Natural killer cell (primary cell): ENCODE results near the gene HAAO. TPM values are rescaled to one million over a fixed set of nuclear protein-coding genes. Genes with fewer than 3 reads are reported as not detected.

Experiments used
- ATAC-seq, 3 donors: fragments of 150-1000 bp in 2 of 3; fragments of 200-7000 bp in 1 of 3; cut with Tn5 transposase; 1 replicate in 1 of 3; 2 replicates in 2 of 3; pipeline ENCODE4 v1.10.0; 2021; ENCODE audit warnings: mild to moderate bottlenecking in 2 of 3, moderate library complexity in 2 of 3
- DNase-seq, 2 donors: peaks; one replicate each; pipeline versions ENCODE4 v3.0.0 to v3.0.0-alpha.2; 2013 to 2021; ENCODE audit warnings: mixed read lengths in 1 of 2
- H3K27ac ChIP-seq: one replicate; pipeline ENCODE4 v1.5.1; 2013; ENCODE audit warnings: mild to moderate bottlenecking, low read length
- H3K27me3 ChIP-seq: one replicate; pipeline ENCODE4 v1.6.1; 2013; ENCODE audit warnings: low read length; ENCODE audit not compliant: control insufficient read depth, insufficient read depth
- H3K36me3 ChIP-seq: one replicate; pipeline ENCODE4 v1.6.1; 2013; ENCODE audit warnings: low read length; ENCODE audit not compliant: control insufficient read depth, insufficient read depth
- H3K4me1 ChIP-seq: one replicate; pipeline ENCODE4 v1.6.1; 2013; ENCODE audit warnings: low read length; ENCODE audit not compliant: control insufficient read depth, insufficient read depth
- H3K4me3 ChIP-seq: one replicate; pipeline ENCODE4 v1.5.1; 2013; ENCODE audit warnings: low read length
- H3K9me3 ChIP-seq: one replicate; pipeline ENCODE4 v1.6.1; 2013; ENCODE audit warnings: low read length; ENCODE audit not compliant: control insufficient read depth, insufficient read depth
- H3K27ac Mint-ChIP-seq, 2 donors: one replicate each; pipeline ENCODE4 v1.8.0; 2022; ENCODE audit warnings: mild to moderate bottlenecking in 2 of 2, mixed read lengths in 2 of 2, moderate library complexity in 1 of 2
- H3K27me3 Mint-ChIP-seq, 2 donors: one replicate each; pipeline ENCODE4 v1.8.0; 2022; ENCODE audit warnings: low read depth in 2 of 2, mixed read lengths in 2 of 2
- H3K36me3 Mint-ChIP-seq: one replicate; pipeline ENCODE4 v1.8.0; 2022; ENCODE audit warnings: mixed read lengths
- H3K4me1 Mint-ChIP-seq, 2 donors: one replicate each; pipeline ENCODE4 v1.8.0; 2022; ENCODE audit warnings: mixed read lengths in 2 of 2
- H3K4me3 Mint-ChIP-seq: one replicate; pipeline ENCODE4 v1.8.0; 2022; ENCODE audit warnings: mild to moderate bottlenecking, moderate library complexity, mixed read lengths
- H3K9me3 Mint-ChIP-seq, 2 donors: one replicate each; pipeline ENCODE4 v1.8.0; 2022; ENCODE audit warnings: mixed read lengths in 2 of 2
- CTCF ChIP-seq: fragments of 200-600 bp; IDR thresholded peaks from one replicate; pipeline ENCODE4 v1.8.0; 2022; ENCODE audit warnings: antibody characterized with exemption
- WGBS: methylation state at CpG from one replicate; pipeline ENCODE4 v1.1.7; 2013; ENCODE audit warnings: missing lambda C conversion rate; ENCODE audit not compliant: insufficient coverage; 5-methylcytosine and 5-hydroxymethylcytosine counted together
- intact Hi-C: fragments of 100-400 bp; cut with micrococcal nuclease; formaldehyde crosslinking; loops from one replicate; pipeline ENCODE4 v1.14.2; 2022
- total RNA-seq, 4 donors: library from RNA; stranded (reverse); fragments of 120-200 nt in 1 of 4; gene quantifications; one replicate each; pipeline versions ENCODE4 v1.2.3 to v1.2.4, GENCODE V29; 2013 to 2022

The HAAO gene
- total RNA-seq, 3 donors from 2014 or later (not counting 1 experiment from before 2014, with no cell fraction given), result 0.35 to 1.3 (median 0.68) TPM

- intact Hi-C loops, result no loop called here
- no peaks in the 10 kb centered on the region for H3K9me3 ChIP-seq
- Mint-ChIP-seq H3K36me3 (no peaks in the 10 kb centered on the region), H3K4me3 (no peak overlapping the region), H3K4me1 (peaks cover 22 to 27% of the 10 kb centered on the region in 2 donors), H3K27ac (no peak overlapping the region), H3K9me3 (no peaks in the 10 kb centered on the region), H3K27me3 (no peaks in the 10 kb centered on the region)
- no peak overlapping the region for H3K27ac ChIP-seq
- DNase-seq (no peak), ATAC-seq (no peak)
- H3K36me3 ChIP-seq, result no peaks in the 10 kb centered on the region
- H3K4me1 ChIP-seq, result peaks cover 32% of the 10 kb centered on the region
- WGBS, result 59% methylated on average over 6 of the region's 6 CpGs
- TF ChIP-seq CTCF, result no peak
- no peak overlapping the region for H3K4me3 ChIP-seq
- no peaks in the 10 kb centered on the region for H3K27me3 ChIP-seq
Observed at GRCh38 chr2:42756966-42757513, 35.3 kb downstream of the HAAO start.

- no peak for TF ChIP-seq CTCF
- DNase-seq (no peak), ATAC-seq (no peak)
Observed at GRCh38 chr2:42756150-42756775, 36.1 kb downstream of the HAAO start.

GRCh38 chr2:42755191-42755880 is 37.0 kb downstream of the HAAO start:
- H3K9me3 ChIP-seq, result no peaks in the 10 kb centered on the region
- intact Hi-C loops, result no loop called here
- TF ChIP-seq CTCF, result no peak
- H3K4me3 Mint-ChIP-seq, result no peak overlapping the region
- H3K36me3 ChIP-seq, result no peaks in the 10 kb centered on the region
- H3K4me3 ChIP-seq, result no peak overlapping the region
- peaks cover 22 to 29% of the 10 kb centered on the region in 2 donors for H3K4me1 Mint-ChIP-seq
- no peak for DNase-seq
- WGBS, result 80% methylated on average over 14 of the region's 14 CpGs
- no peaks in the 10 kb centered on the region for H3K36me3 Mint-ChIP-seq
- ATAC-seq, result no peak
- H3K27ac ChIP-seq, result no peak overlapping the region
- no peaks in the 10 kb centered on the region for H3K9me3 Mint-ChIP-seq
- peaks cover 36% of the 10 kb centered on the region for H3K4me1 ChIP-seq
- no peaks in the 10 kb centered on the region for H3K27me3 Mint-ChIP-seq
- H3K27me3 ChIP-seq, result no peaks in the 10 kb centered on the region
- no peak overlapping the region for H3K27ac Mint-ChIP-seq

More at GRCh38 chr2:42756150-42756775, 36.1 kb downstream of the HAAO start:
- no peak overlapping the region for H3K27ac Mint-ChIP-seq
- peaks cover 22 to 29% of the 10 kb centered on the region in 2 donors for H3K4me1 Mint-ChIP-seq
- no peaks in the 10 kb centered on the region for H3K9me3 ChIP-seq
- no peaks in the 10 kb centered on the region for H3K36me3 Mint-ChIP-seq
- H3K27me3 Mint-ChIP-seq, result no peaks in the 10 kb centered on the region
- H3K4me3 Mint-ChIP-seq, result no peak overlapping the region
- no peaks in the 10 kb centered on the region for H3K9me3 Mint-ChIP-seq
- intact Hi-C loops, result no loop called here
- no peaks in the 10 kb centered on the region for H3K36me3 ChIP-seq
- 83% methylated on average over 10 of the region's 10 CpGs for WGBS
- H3K4me3 ChIP-seq, result no peak overlapping the region
- H3K27me3 ChIP-seq, result no peaks in the 10 kb centered on the region
- H3K27ac ChIP-seq, result no peak overlapping the region
- peaks cover 35% of the 10 kb centered on the region for H3K4me1 ChIP-seq
